Amygdala (tissue), 56 donors: ENCODE measurements around the gene TCOF1.

Experiments used
- DNase-seq, 56 donors: peaks; one replicate each; lab custom pipeline; 2025; lab: John Stamatoyannopoulos, UW

TCOF1 gene

GRCh38 chr5:150357326-150358260, at the start of gene TCOF1:
TCOF1 (plus strand) TSS chr5:150357697; CDS start chr5:150357747, 50 bp downstream.
- peak; percentile 41 to 98 (median 90) for DNase-seq

- peak in 2 of 56 donors; percentile 18 to 22 for DNase-seq
Observed at GRCh38 chr5:150309101-150309885, 48.2 kb upstream of the TCOF1 start.

- DNase-seq, result no peak
Observed at GRCh38 chr5:150309886-150310239, 47.6 kb upstream of the TCOF1 start.

- DNase-seq, result no peak
Observed at GRCh38 chr5:150310246-150310645, 47.3 kb upstream of the TCOF1 start.

- no peak for DNase-seq
Observed at GRCh38 chr5:150311015-150311692, 46.3 kb upstream of the TCOF1 start.

GRCh38 chr5:150312518-150312917, 45.0 kb upstream of the TCOF1 start:
- DNase-seq, result no peak

GRCh38 chr5:150313501-150313900, 44.0 kb upstream of the TCOF1 start:
- no peak for DNase-seq

GRCh38 chr5:150313921-150314716, 43.4 kb upstream of the TCOF1 start:
- DNase-seq, result no peak

GRCh38 chr5:150315245-150315644, 42.3 kb upstream of the TCOF1 start:
- no peak for DNase-seq

- no peak for DNase-seq
Observed at GRCh38 chr5:150316320-150316719, 41.2 kb upstream of the TCOF1 start.

GRCh38 chr5:150317048-150318003, 40.2 kb upstream of the TCOF1 start:
- no peak for DNase-seq

GRCh38 chr5:150318613-150319483, 38.6 kb upstream of the TCOF1 start:
- no peak for DNase-seq

GRCh38 chr5:150319484-150319790, 38.1 kb upstream of the TCOF1 start:
- no peak for DNase-seq

- DNase-seq, result peak in 42 of 56 donors; percentile 32 to 86 (median 54)
Observed at GRCh38 chr5:150320044-150320613, 37.4 kb upstream of the TCOF1 start.

GRCh38 chr5:150321211-150321610, 36.3 kb upstream of the TCOF1 start:
- DNase-seq, result no peak

GRCh38 chr5:150321784-150322183, 35.7 kb upstream of the TCOF1 start:
- DNase-seq, result no peak

- no peak for DNase-seq
Observed at GRCh38 chr5:150322202-150322601, 35.3 kb upstream of the TCOF1 start.

GRCh38 chr5:150323092-150323491, 34.4 kb upstream of the TCOF1 start:
- DNase-seq, result no peak
